ENCODE results near the gene BNC2.

Gene BNC2

GRCh38 chr9:16615451-16615850 lies 255.0 kb downstream of the BNC2 start:
- no peak overlapping the region for H3K4me3 ChIP-seq (replicated peaks in 1 of 2; ENCODE audit: low read depth in 2 of 2, low read length in 2 of 2)
- DNase-seq (ENCODE audit: low read depth in 2 of 2), result no peak
- TF ChIP-seq, protein P1, sequence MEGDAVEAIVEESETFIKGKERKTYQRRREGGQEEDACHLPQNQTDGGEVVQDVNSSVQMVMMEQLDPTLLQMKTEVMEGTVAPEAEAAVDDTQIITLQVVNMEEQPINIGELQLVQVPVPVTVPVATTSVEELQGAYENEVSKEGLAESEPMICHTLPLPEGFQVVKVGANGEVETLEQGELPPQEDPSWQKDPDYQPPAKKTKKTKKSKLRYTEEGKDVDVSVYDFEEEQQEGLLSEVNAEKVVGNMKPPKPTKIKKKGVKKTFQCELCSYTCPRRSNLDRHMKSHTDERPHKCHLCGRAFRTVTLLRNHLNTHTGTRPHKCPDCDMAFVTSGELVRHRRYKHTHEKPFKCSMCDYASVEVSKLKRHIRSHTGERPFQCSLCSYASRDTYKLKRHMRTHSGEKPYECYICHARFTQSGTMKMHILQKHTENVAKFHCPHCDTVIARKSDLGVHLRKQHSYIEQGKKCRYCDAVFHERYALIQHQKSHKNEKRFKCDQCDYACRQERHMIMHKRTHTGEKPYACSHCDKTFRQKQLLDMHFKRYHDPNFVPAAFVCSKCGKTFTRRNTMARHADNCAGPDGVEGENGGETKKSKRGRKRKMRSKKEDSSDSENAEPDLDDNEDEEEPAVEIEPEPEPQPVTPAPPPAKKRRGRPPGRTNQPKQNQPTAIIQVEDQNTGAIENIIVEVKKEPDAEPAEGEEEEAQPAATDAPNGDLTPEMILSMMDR (IDR thresholded peaks at IDR 0.05; ENCODE audit: low read depth, low read length), result no peak

DNA sequence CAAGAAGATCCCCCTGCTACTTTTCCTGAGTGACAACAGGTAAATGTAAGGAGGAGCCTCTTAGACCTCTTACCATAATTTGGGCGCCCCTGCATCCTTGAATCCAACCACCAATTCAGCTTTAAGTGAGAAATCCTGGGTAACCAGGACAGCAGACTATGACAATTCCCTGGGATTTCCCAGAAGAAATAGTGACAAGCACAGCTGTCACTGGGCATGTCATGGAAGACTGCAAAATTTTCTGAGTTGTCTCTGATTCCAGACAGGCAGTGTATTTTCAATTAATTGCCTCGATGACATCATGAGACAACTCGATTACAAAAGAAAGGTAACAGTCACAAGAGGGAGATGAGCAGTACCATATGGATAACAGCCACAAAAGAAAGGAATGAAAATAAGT lies 256.9 kb downstream of the BNC2 start:
- H3K4me3 ChIP-seq (replicated peaks in 1 of 2; ENCODE audit: low read depth in 2 of 2, low read length in 2 of 2), result no peak overlapping the region
- TF ChIP-seq, protein P1 (IDR thresholded peaks at IDR 0.05; ENCODE audit: low read depth, low read length), result no peak
- DNase-seq (ENCODE audit: low read depth in 2 of 2), result no peak

GRCh38 chr9:16613051-16613450 lies 257.4 kb downstream of the BNC2 start:
- DNase-seq (ENCODE audit: low read depth in 2 of 2), result no peak
- TF ChIP-seq, protein P1 (IDR thresholded peaks at IDR 0.05; ENCODE audit: low read depth, low read length), result no peak
- no peak overlapping the region for H3K4me3 ChIP-seq (replicated peaks in 1 of 2; ENCODE audit: low read depth in 2 of 2, low read length in 2 of 2)

DNA sequence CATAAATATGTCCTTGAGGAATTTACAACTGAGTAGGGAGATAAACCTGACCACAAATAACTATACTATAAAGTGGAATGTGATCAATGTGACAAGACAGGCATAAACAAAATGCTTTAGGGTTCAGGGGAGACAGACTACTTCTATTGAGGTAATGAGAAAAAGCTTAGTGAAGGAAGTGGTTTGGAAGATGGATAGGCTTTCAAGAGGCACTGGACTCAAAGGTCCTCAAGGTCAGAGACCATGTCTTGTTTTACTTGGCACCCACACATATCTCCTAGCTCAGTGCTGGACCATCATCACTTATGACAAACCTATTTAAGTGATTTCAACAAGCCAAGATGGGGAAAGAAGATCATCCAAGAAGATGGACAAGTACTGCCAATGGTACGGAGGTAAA lies 257.8 kb downstream of the BNC2 start:
- TF ChIP-seq, protein P1 (IDR thresholded peaks at IDR 0.05; ENCODE audit: low read depth, low read length), result no peak
- DNase-seq (ENCODE audit: low read depth in 2 of 2), result no peak
- no peak overlapping the region for H3K4me3 ChIP-seq (replicated peaks in 1 of 2; ENCODE audit: low read depth in 2 of 2, low read length in 2 of 2)

DNA sequence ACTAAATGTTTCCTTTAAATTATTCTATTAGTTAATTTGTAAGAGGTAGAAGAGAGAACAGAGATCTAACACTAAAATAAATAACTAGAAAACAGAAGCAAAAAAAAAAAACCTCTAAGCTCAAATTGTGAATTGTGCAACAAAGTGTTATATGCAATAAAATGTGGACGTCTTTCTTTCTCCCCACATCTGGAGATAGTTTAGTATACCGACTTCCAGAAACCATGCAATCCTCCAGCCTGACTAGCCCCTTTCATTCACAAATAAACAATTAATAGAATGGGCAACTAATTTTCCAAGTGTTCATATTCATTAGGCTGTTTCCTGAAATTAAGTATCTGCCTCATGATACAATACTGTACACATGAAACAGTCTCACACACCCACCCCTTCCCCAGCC lies 258.5 kb downstream of the BNC2 start:
- DNase-seq (ENCODE audit: low read depth in 2 of 2), result peak; percentile 39 to 53
- TF ChIP-seq, protein P1 (IDR thresholded peaks at IDR 0.05; ENCODE audit: low read depth, low read length), result no peak
- H3K4me3 ChIP-seq (replicated peaks in 1 of 2; ENCODE audit: low read depth in 2 of 2, low read length in 2 of 2), result no peak overlapping the region

DNA sequence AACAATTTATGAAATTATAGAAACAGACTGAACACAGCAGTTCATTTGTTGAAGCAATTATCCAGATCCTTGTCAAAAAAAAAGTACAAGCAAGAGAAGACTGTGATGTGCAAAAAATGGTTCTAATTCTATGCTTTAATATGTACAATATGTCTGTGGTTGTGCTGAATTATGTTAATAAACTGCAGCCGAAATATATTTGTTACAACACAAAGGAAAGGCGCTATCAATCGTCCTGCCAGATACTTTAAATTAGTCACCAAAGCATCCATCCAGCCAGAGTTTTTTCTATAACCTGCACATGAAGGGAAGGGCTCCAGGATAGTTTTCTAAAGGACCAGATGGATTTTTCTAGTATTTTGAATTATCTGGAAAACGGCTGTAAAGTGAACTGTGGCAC lies 259.5 kb downstream of the BNC2 start:
- TF ChIP-seq, protein P1 (IDR thresholded peaks at IDR 0.05; ENCODE audit: low read depth, low read length), result no peak
- peak in 1 of 2 donors; percentile 25 for DNase-seq (ENCODE audit: low read depth in 2 of 2)

GRCh38 chr9:16610538-16610937 lies 259.9 kb downstream of the BNC2 start:
- no peak for DNase-seq (ENCODE audit: low read depth in 2 of 2)
- H3K4me3 ChIP-seq (replicated peaks in 1 of 2; ENCODE audit: low read depth in 2 of 2, low read length in 2 of 2), result no peak overlapping the region
- TF ChIP-seq, protein P1 (IDR thresholded peaks at IDR 0.05; ENCODE audit: low read depth, low read length), result no peak

More for the DNA sequence above, 259.5 kb downstream of the BNC2 start:
- H3K4me3 ChIP-seq (replicated peaks in 1 of 2; ENCODE audit: low read depth in 2 of 2, low read length in 2 of 2), result no peak overlapping the region
